Bronchus fibroblast of lung (primary cell): ENCODE data around the gene NXPH2. TPM values are rescaled to one million over a fixed set of nuclear protein-coding genes. Genes with fewer than 3 reads are reported as not detected.

ENCODE experiments used
- total RNA-seq: library from RNA; depleted of rRNA; stranded (reverse); fragments of >200 nt; gene quantifications from 2 replicates; pipeline ENCODE4 v1.2.3, GENCODE V29; 2015

Gene NXPH2
- not detected in 2 replicates for total RNA-seq

GRCh38 chr2:138779781-138780445, at the start of gene NXPH2:
NXPH2 (minus strand) TSS chr2:138780390; CDS start chr2:138780241, 149 bp downstream.

